Mucosa of rectum (tissue), 2 donors: ENCODE results near the gene COL19A1.
"Not testable (repeated sequence)": the region's sequence is repeated elsewhere in the genome, so short reads cannot be mapped to it uniquely, and the experiment has no call there.

Source experiments
- H3K27ac ChIP-seq, 2 donors: one replicate each; pipeline ENCODE4 v1.7.0; 2013; ENCODE audit warnings: inconsistent platforms in 2 of 2, low read depth in 2 of 2, low read length in 2 of 2
- H3K27me3 ChIP-seq, 2 donors: one replicate each; pipeline ENCODE4 v1.7.0; 2013; ENCODE audit warnings: low read length in 2 of 2; ENCODE audit not compliant: control insufficient read depth in 2 of 2, insufficient read depth in 2 of 2
- H3K36me3 ChIP-seq, 2 donors: one replicate each; pipeline ENCODE4 v1.7.0; 2013; ENCODE audit warnings: low read length in 2 of 2; ENCODE audit not compliant: control insufficient read depth in 2 of 2, insufficient read depth in 2 of 2
- H3K4me1 ChIP-seq, 2 donors: one replicate each; pipeline ENCODE4 v1.7.0; 2013; ENCODE audit warnings: low read length in 2 of 2, mild to moderate bottlenecking in 1 of 2; ENCODE audit not compliant: control insufficient read depth in 2 of 2, insufficient read depth in 2 of 2
- H3K4me3 ChIP-seq, 2 donors: one replicate each; pipeline ENCODE4 v1.7.0; 2013; ENCODE audit warnings: low read length in 2 of 2
- H3K9ac ChIP-seq, 2 donors: one replicate each; pipeline ENCODE4 v1.7.0; 2013; ENCODE audit warnings: low read length in 2 of 2, low read depth in 1 of 2, mild to moderate bottlenecking in 1 of 2
- H3K9me3 ChIP-seq, 2 donors: one replicate each; pipeline ENCODE4 v1.7.0; 2013; ENCODE audit warnings: low read length in 2 of 2; ENCODE audit not compliant: control insufficient read depth in 2 of 2
- donor health status: healthy.
- donor health status: Normal muscosa, but diverticular disease.

The COL19A1 gene

GRCh38 chr6:69880601-69881000 is 14.2 kb downstream of the COL19A1 start:
- Histone ChIP-seq H3K36me3 (no peaks in the 10 kb centered on the region), H3K9ac (no peak overlapping the region), H3K4me1 (no peaks in the 10 kb centered on the region), H3K27me3 (no peaks in the 10 kb centered on the region), H3K4me3 (no peak overlapping the region), H3K27ac (no peak overlapping the region), H3K9me3 (no peaks in the 10 kb centered on the region)

GRCh38 chr6:69881322-69882151 is 15.2 kb downstream of the COL19A1 start:
- H3K4me3 ChIP-seq, result peak overlapping the region in 1 of 2 donors; percentile 10
- H3K9me3 ChIP-seq, result no peaks in the 10 kb centered on the region
- H3K36me3 ChIP-seq, result no peaks in the 10 kb centered on the region
- H3K27ac ChIP-seq, result peak overlapping the region in 1 of 2 donors; percentile 6
- no peaks in the 10 kb centered on the region for H3K27me3 ChIP-seq
- H3K4me1 ChIP-seq, result no peaks in the 10 kb centered on the region
- no peak overlapping the region for H3K9ac ChIP-seq

- no peaks in the 10 kb centered on the region for H3K9me3 ChIP-seq
- no peak overlapping the region for H3K4me3 ChIP-seq
- no peaks in the 10 kb centered on the region for H3K36me3 ChIP-seq
- H3K27ac ChIP-seq, result no peak overlapping the region
- no peaks in the 10 kb centered on the region for H3K27me3 ChIP-seq
- no peaks in the 10 kb centered on the region for H3K4me1 ChIP-seq
- H3K9ac ChIP-seq, result no peak overlapping the region
These were observed 17.2 kb downstream of the COL19A1 start for GRCh38 chr6:69883551-69883950.

- no peaks in the 10 kb centered on the region for H3K4me1 ChIP-seq
- no peak overlapping the region for H3K4me3 ChIP-seq
- no peak overlapping the region for H3K9ac ChIP-seq
- no peaks in the 10 kb centered on the region for H3K9me3 ChIP-seq
- no peaks in the 10 kb centered on the region for H3K36me3 ChIP-seq
- no peaks in the 10 kb centered on the region for H3K27me3 ChIP-seq
- H3K27ac ChIP-seq, result no peak overlapping the region
These were observed 17.9 kb downstream of the COL19A1 start for GRCh38 chr6:69884231-69884630.

GRCh38 chr6:69887026-69887425 is 20.7 kb downstream of the COL19A1 start:
- no peaks in the 10 kb centered on the region for H3K4me1 ChIP-seq

GRCh38 chr6:69887714-69888345 is 21.5 kb downstream of the COL19A1 start:
- Histone ChIP-seq H3K27ac (no peak overlapping the region), H3K9me3 (no peaks in the 10 kb centered on the region), H3K4me1 (no peaks in the 10 kb centered on the region), H3K27me3 (no peaks in the 10 kb centered on the region), H3K9ac (no peak overlapping the region), H3K36me3 (no peaks in the 10 kb centered on the region), H3K4me3 (no peak overlapping the region)

More at GRCh38 chr6:69887026-69887425, 20.7 kb downstream of the COL19A1 start:
- no peaks in the 10 kb centered on the region for H3K36me3 ChIP-seq
- H3K4me3 ChIP-seq, result no peak overlapping the region
- no peaks in the 10 kb centered on the region for H3K27me3 ChIP-seq
- H3K27ac ChIP-seq, result no peak overlapping the region
- no peak overlapping the region for H3K9ac ChIP-seq
- H3K9me3 ChIP-seq, result no peaks in the 10 kb centered on the region

GRCh38 chr6:69888482-69889233 is 22.3 kb downstream of the COL19A1 start:
- no peaks in the 10 kb centered on the region for H3K9me3 ChIP-seq
- H3K9ac ChIP-seq, result no peak overlapping the region
- no peaks in the 10 kb centered on the region for H3K27me3 ChIP-seq
- H3K27ac ChIP-seq, result no peak overlapping the region
- no peak overlapping the region for H3K4me3 ChIP-seq
- H3K4me1 ChIP-seq, result no peaks in the 10 kb centered on the region
- H3K36me3 ChIP-seq, result no peaks in the 10 kb centered on the region

GRCh38 chr6:69889234-69889974 is 23.0 kb downstream of the COL19A1 start:
- H3K27ac ChIP-seq, H3K27me3 ChIP-seq, H3K9me3 ChIP-seq, H3K4me1 ChIP-seq, H3K4me3 ChIP-seq, H3K36me3 ChIP-seq, H3K9ac ChIP-seq: not testable (repeated sequence)

GRCh38 chr6:69892561-69892960 is 26.2 kb downstream of the COL19A1 start:
- not testable (repeated sequence) for H3K36me3 ChIP-seq, H3K27ac ChIP-seq, H3K4me3 ChIP-seq, H3K27me3 ChIP-seq, H3K9me3 ChIP-seq, H3K4me1 ChIP-seq, H3K9ac ChIP-seq
